Esophagus (tissue), 2 donors: Measurements from ENCODE around the gene SERINC5. TPM values are rescaled to one million over a fixed set of nuclear protein-coding genes. Genes with fewer than 3 reads are reported as not detected.
A peak's percentile ranks its signal among the peaks of the same experiment; 100 is the strongest.

Source experiments
- H3K27ac ChIP-seq, 2 donors: one replicate each; pipeline ENCODE4 v1.5.1; 2013; ENCODE audit warnings: low read depth in 2 of 2, mild to moderate bottlenecking in 2 of 2, inconsistent platforms in 1 of 2, low read length in 1 of 2, moderate library complexity in 1 of 2
- H3K27me3 ChIP-seq, 2 donors: one replicate each; pipeline ENCODE4 v1.6.1; 2013; ENCODE audit warnings: low read length in 2 of 2, control low read depth in 1 of 2, mild to moderate bottlenecking in 1 of 2; ENCODE audit not compliant: insufficient read depth in 2 of 2, control insufficient read depth in 1 of 2
- H3K36me3 ChIP-seq, 2 donors: one replicate each; pipeline ENCODE4 v1.6.1; 2013; ENCODE audit warnings: low read length in 1 of 2; ENCODE audit not compliant: control insufficient read depth in 2 of 2, insufficient read depth in 2 of 2
- H3K4me1 ChIP-seq, 2 donors: one replicate each; pipeline ENCODE4 v1.6.1; 2013; ENCODE audit warnings: low read length in 1 of 2; ENCODE audit not compliant: control insufficient read depth in 2 of 2, insufficient read depth in 2 of 2
- H3K4me3 ChIP-seq, 2 donors: one replicate each; pipeline ENCODE4 v1.5.1; 2013; ENCODE audit warnings: low read length in 2 of 2, mild to moderate bottlenecking in 2 of 2, low read depth in 1 of 2, moderate library complexity in 1 of 2
- H3K9me3 ChIP-seq, 2 donors: one replicate each; pipeline ENCODE4 v1.6.1; 2013; ENCODE audit warnings: mild to moderate bottlenecking in 2 of 2, low read depth in 1 of 2, low read length in 1 of 2, moderate library complexity in 1 of 2; ENCODE audit not compliant: control insufficient read depth in 2 of 2, insufficient read depth in 1 of 2
- WGBS, 2 donors: extraction: QIAGEN DNeasy Blood & Tissue Kit; methylation state at CpG; one replicate each; pipeline ENCODE4 v1.1.7; 2013; 5-methylcytosine and 5-hydroxymethylcytosine counted together
- polyA plus RNA-seq, 2 donors: library from polyadenylated mRNA; stranded (reverse); fragments of 200-250 nt; gene quantifications; one replicate each; pipeline ENCODE4 v1.2.3, GENCODE V29; 2013
- donor health status: healthy with polysubstance abuse.
- donor health status: Bipolar disorder and iron deficiency.

The SERINC5 gene
- polyA plus RNA-seq, 2 donors: 10.8 to 11.7 TPM

- no peak overlapping the region for H3K27ac ChIP-seq
- no peaks in the 10 kb centered on the region for H3K27me3 ChIP-seq
- WGBS, 2 donors: 90 to 91% methylated on average over 5 of the region's 5 CpGs
- H3K36me3 ChIP-seq: peaks cover 0 to 6% of the 10 kb centered on the region in 2 donors
- no peaks in the 10 kb centered on the region for H3K9me3 ChIP-seq
- peaks cover 2% of the 10 kb centered on the region in 2 donors for H3K4me1 ChIP-seq
- H3K4me3 ChIP-seq: no peak overlapping the region
Measured at GRCh38 chr5:80220245-80220897, 35.5 kb downstream of the SERINC5 start.

- Histone ChIP-seq H3K27ac (no peak overlapping the region), H3K4me1 (peaks cover 2% of the 10 kb centered on the region in 2 donors), H3K36me3 (peaks cover 0 to 6% of the 10 kb centered on the region in 2 donors), H3K4me3 (no peak overlapping the region), H3K9me3 (no peaks in the 10 kb centered on the region), H3K27me3 (no peaks in the 10 kb centered on the region)
- 65 to 75% methylated on average over 4 of the region's 4 CpGs for WGBS, 2 donors
Measured at GRCh38 chr5:80219391-80219790, 36.5 kb downstream of the SERINC5 start.

GRCh38 chr5:80217667-80218066 is 38.2 kb downstream of the SERINC5 start:
- WGBS, 2 donors: 65 to 72% methylated on average over 2 of the region's 2 CpGs
- H3K4me1 ChIP-seq: peaks cover 2% of the 10 kb centered on the region in 2 donors
- H3K9me3 ChIP-seq: no peaks in the 10 kb centered on the region
- no peak overlapping the region for H3K4me3 ChIP-seq
- peaks cover 0 to 6% of the 10 kb centered on the region in 2 donors for H3K36me3 ChIP-seq
- H3K27ac ChIP-seq: no peak overlapping the region
- no peaks in the 10 kb centered on the region for H3K27me3 ChIP-seq

- no peaks in the 10 kb centered on the region for H3K27me3 ChIP-seq
- peaks cover 0 to 6% of the 10 kb centered on the region in 2 donors for H3K36me3 ChIP-seq
- no peaks in the 10 kb centered on the region for H3K9me3 ChIP-seq
- no peak overlapping the region for H3K4me3 ChIP-seq
- peak overlapping the region in 1 of 2 donors; percentile 14 for H3K27ac ChIP-seq
- peaks cover 2% of the 10 kb centered on the region in 2 donors for H3K4me1 ChIP-seq
- 44 to 52% methylated on average over 12 of the region's 12 CpGs for WGBS, 2 donors
Measured at GRCh38 chr5:80216753-80217596, 38.9 kb downstream of the SERINC5 start.

- H3K9me3 ChIP-seq: no peaks in the 10 kb centered on the region
- H3K27me3 ChIP-seq: no peaks in the 10 kb centered on the region
- H3K4me3 ChIP-seq: no peak overlapping the region
- WGBS, 2 donors: 66 to 72% methylated on average over 8 of the region's 8 CpGs
- peaks cover 2% of the 10 kb centered on the region in 2 donors for H3K4me1 ChIP-seq
- peaks cover 0 to 6% of the 10 kb centered on the region in 2 donors for H3K36me3 ChIP-seq
- H3K27ac ChIP-seq: no peak overlapping the region
Measured at GRCh38 chr5:80216096-80216495, 39.8 kb downstream of the SERINC5 start.

- no peak overlapping the region for H3K4me3 ChIP-seq
- no peaks in the 10 kb centered on the region for H3K9me3 ChIP-seq
- H3K4me1 ChIP-seq: peaks cover 2% of the 10 kb centered on the region in 2 donors
- peaks cover 0 to 2% of the 10 kb centered on the region in 2 donors for H3K36me3 ChIP-seq
- WGBS, 2 donors: 71 to 77% methylated on average over 4 of the region's 4 CpGs
- no peaks in the 10 kb centered on the region for H3K27me3 ChIP-seq
- no peak overlapping the region for H3K27ac ChIP-seq
Measured at GRCh38 chr5:80215523-80215922, 40.3 kb downstream of the SERINC5 start.

GRCh38 chr5:80213466-80213865 is 42.4 kb downstream of the SERINC5 start:
- WGBS, 2 donors: 79 to 87% methylated on average over 3 of the region's 3 CpGs
- Histone ChIP-seq H3K4me3 (no peak overlapping the region), H3K9me3 (no peaks in the 10 kb centered on the region), H3K36me3 (no peaks in the 10 kb centered on the region), H3K27ac (no peak overlapping the region), H3K4me1 (peaks cover 0 to 2% of the 10 kb centered on the region in 2 donors), H3K27me3 (no peaks in the 10 kb centered on the region)

GRCh38 chr5:80212171-80212667 is 43.6 kb downstream of the SERINC5 start:
- H3K4me3 ChIP-seq: no peak overlapping the region
- 62 to 82% methylated on average over 2 of the region's 2 CpGs for WGBS, 2 donors
- no peaks in the 10 kb centered on the region for H3K27me3 ChIP-seq

GRCh38 chr5:80211327-80211726 is 44.5 kb downstream of the SERINC5 start:
- H3K27ac ChIP-seq: no peak overlapping the region
- no peaks in the 10 kb centered on the region for H3K4me1 ChIP-seq
- no peaks in the 10 kb centered on the region for H3K27me3 ChIP-seq
- no peaks in the 10 kb centered on the region for H3K36me3 ChIP-seq
- H3K4me3 ChIP-seq: no peak overlapping the region
- H3K9me3 ChIP-seq: no peaks in the 10 kb centered on the region
- WGBS, 2 donors: 69 to 71% methylated on average over 4 of the region's 4 CpGs

More at GRCh38 chr5:80212171-80212667, 43.6 kb downstream of the SERINC5 start:
- Histone ChIP-seq H3K27ac (no peak overlapping the region), H3K4me1 (peaks cover 0 to under 1% of the 10 kb centered on the region in 2 donors), H3K9me3 (no peaks in the 10 kb centered on the region), H3K36me3 (no peaks in the 10 kb centered on the region)
